IMR-90 (cell line): Measurements from ENCODE around the gene OTUD6A.

Experiments used
- BHLHE40 ChIP-seq: fragments of 150-350 bp; IDR thresholded peaks from 2 replicates; pipeline ENCODE4 v1.6.1; 2016; ENCODE audit warnings: mild to moderate bottlenecking, low read depth, low read length
- CEBPB ChIP-seq: IDR thresholded peaks from 2 replicates; pipeline ENCODE4 v1.6.1; 2012; ENCODE audit warnings: low read depth, low read length, improper control_type of control experiment
- FOS ChIP-seq: fragments of 150-350 bp; IDR thresholded peaks from 2 replicates; pipeline ENCODE4 v1.6.1; 2016; ENCODE audit warnings: low read depth, low read length
- MAFK ChIP-seq: IDR thresholded peaks from 2 replicates; pipeline ENCODE4 v1.6.1; 2012; ENCODE audit warnings: low read depth, low read length, improper control_type of control experiment
- MXI1 ChIP-seq: IDR thresholded peaks from 2 replicates; pipeline ENCODE4 v1.6.1; 2012; ENCODE audit warnings: low read depth, mild to moderate bottlenecking, low read length, moderate library complexity, borderline replicate concordance
- NFE2L2 ChIP-seq: fragments of 150-350 bp; IDR thresholded peaks from 2 replicates; pipeline ENCODE4 v1.6.1; 2016; ENCODE audit warnings: low read depth, mild to moderate bottlenecking, low read length
- POLR2A ChIP-seq: IDR thresholded peaks from 2 replicates; pipeline ENCODE4 v1.6.1; 2012; ENCODE audit warnings: mild to moderate bottlenecking, low read depth, low read length
- RAD21 ChIP-seq: IDR thresholded peaks from 2 replicates; pipeline ENCODE4 v1.6.1; 2012; ENCODE audit warnings: low read length, improper control_type of control experiment
- RCOR1 ChIP-seq: IDR thresholded peaks from 2 replicates; pipeline ENCODE4 v1.6.1; 2012; ENCODE audit warnings: mild to moderate bottlenecking, low read length, improper control_type of control experiment; ENCODE audit not compliant: insufficient replicate concordance
- RFX5 ChIP-seq: IDR thresholded peaks from 2 replicates; pipeline ENCODE4 v1.8.0; 2012; ENCODE audit warnings: low read depth, mild to moderate bottlenecking, low read length, moderate library complexity
- SMC3 ChIP-seq: fragments of 150-350 bp; IDR thresholded peaks from 2 replicates; pipeline ENCODE4 v1.6.1; 2016; ENCODE audit warnings: low read depth, mild to moderate bottlenecking, antibody characterized with exemption, low read length, moderate library complexity
- TF ChIP-seq, protein P1 (sequence below): conservative IDR thresholded peaks from 2 replicates; pipeline ENCODE4 v1.5.1; 2012; ENCODE audit warnings: mild to moderate bottlenecking, low read depth, low read length, improper control_type of control experiment
- TF ChIP-seq, protein P2 (sequence below): fragments of 150-350 bp; IDR thresholded peaks from 2 replicates; pipeline ENCODE4 v1.6.1; 2017; ENCODE audit warnings: mild to moderate bottlenecking, antibody characterized with exemption, low read length, low read depth

DNA sequence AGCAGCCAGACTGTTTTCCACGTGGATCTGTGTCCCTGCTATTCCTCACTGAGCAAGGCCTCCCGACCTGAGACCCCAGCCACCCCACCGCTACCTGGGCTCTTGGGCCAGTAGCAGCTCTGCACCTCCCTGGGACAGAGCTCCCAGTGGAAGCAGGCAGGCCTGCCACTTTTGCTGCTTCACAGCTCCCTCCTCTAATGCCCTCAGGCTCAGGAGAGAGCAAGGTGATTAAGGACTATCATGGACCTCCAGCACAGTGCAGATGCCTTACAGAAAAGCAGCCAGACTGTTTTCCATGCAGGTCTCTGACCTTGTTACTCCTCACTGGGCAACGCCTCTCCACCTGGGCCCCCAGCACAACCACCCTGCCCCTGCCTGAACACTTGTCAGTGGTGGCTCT is 49.5 kb upstream of the OTUD6A start:
- TF ChIP-seq, protein P1, sequence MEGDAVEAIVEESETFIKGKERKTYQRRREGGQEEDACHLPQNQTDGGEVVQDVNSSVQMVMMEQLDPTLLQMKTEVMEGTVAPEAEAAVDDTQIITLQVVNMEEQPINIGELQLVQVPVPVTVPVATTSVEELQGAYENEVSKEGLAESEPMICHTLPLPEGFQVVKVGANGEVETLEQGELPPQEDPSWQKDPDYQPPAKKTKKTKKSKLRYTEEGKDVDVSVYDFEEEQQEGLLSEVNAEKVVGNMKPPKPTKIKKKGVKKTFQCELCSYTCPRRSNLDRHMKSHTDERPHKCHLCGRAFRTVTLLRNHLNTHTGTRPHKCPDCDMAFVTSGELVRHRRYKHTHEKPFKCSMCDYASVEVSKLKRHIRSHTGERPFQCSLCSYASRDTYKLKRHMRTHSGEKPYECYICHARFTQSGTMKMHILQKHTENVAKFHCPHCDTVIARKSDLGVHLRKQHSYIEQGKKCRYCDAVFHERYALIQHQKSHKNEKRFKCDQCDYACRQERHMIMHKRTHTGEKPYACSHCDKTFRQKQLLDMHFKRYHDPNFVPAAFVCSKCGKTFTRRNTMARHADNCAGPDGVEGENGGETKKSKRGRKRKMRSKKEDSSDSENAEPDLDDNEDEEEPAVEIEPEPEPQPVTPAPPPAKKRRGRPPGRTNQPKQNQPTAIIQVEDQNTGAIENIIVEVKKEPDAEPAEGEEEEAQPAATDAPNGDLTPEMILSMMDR, result no peak
- TF ChIP-seq MXI1, result no peak
- no peak for TF ChIP-seq CEBPB
- TF ChIP-seq NFE2L2, result no peak
- no peak for TF ChIP-seq MAFK
- TF ChIP-seq POLR2A, result no peak
- no peak for TF ChIP-seq RAD21
- no peak for TF ChIP-seq RCOR1
- no peak for TF ChIP-seq RFX5
- TF ChIP-seq FOS, result no peak
- TF ChIP-seq, protein P2, sequence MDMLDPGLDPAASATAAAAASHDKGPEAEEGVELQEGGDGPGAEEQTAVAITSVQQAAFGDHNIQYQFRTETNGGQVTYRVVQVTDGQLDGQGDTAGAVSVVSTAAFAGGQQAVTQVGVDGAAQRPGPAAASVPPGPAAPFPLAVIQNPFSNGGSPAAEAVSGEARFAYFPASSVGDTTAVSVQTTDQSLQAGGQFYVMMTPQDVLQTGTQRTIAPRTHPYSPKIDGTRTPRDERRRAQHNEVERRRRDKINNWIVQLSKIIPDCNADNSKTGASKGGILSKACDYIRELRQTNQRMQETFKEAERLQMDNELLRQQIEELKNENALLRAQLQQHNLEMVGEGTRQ, result no peak
- no peak for TF ChIP-seq BHLHE40
- no peak for TF ChIP-seq SMC3
